GM21367 (cell line): ENCODE measurements around the gene ZFP62.

Experiments used
- ATAC-seq: cut with Tn5 transposase; IDR thresholded peaks from one replicate; pipeline ENCODE4 v1.9.1; 2021; ENCODE audit not compliant: unreplicated experiment

Gene ZFP62

GRCh38 chr5:180869587-180869986 lies 8.5 kb upstream of the ZFP62 start:
- no peak for ATAC-seq

DNA sequence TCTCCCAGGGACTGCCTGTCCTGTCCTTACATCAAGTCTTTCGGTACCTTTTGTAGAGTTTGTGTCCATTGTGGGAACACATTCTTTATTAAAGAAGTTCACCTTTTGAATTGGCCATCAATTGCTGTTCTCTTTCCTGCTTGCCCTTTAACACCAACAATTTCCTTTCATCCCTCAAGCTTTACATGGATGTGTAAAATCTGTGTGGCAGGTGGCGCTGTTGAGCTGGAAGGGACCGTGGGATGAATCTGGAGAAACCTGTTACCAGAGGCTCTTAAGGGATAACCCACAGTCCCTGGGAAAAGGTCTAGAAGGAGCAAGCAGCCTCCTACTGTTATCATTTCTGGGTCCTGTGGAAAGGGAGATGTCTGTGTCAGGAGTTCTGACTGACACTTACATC lies 7.9 kb upstream of the ZFP62 start:
- ATAC-seq, result no peak

- ATAC-seq, result no peak
Observed at GRCh38 chr5:180866985-180867384, 5.9 kb upstream of the ZFP62 start.

DNA sequence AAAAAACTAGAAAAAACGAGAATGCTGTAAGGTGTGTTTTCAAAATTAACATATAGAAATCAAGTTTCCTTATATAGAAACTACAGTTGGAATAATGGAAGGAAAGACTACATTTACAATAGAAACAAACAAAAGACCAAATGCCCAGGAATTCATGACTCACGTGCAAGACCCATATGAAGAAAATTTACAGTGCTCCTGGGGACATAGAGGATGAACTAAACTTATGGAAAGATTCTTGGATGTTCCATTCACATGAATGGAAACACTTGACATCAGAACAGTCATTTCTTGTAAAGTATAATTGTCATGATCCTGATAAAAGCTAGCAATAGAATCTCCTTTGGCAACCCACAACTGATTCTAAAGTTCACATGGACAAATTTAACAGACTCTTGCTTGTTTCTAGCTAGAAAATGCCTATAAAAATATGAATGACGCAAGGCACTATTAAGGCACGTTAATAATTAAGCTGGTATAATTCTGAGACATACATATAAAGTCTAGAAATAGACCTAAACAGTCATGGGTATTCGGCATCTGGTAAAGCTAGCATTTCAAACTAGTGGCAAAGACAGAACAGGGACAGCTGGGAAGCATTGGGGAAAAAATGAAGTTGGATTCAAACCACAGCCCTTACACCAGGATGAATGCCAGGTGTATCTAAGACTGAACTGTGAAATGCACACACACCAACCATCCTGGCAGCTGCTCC lies 5.1 kb upstream of the ZFP62 start:
- ATAC-seq, result no peak

DNA sequence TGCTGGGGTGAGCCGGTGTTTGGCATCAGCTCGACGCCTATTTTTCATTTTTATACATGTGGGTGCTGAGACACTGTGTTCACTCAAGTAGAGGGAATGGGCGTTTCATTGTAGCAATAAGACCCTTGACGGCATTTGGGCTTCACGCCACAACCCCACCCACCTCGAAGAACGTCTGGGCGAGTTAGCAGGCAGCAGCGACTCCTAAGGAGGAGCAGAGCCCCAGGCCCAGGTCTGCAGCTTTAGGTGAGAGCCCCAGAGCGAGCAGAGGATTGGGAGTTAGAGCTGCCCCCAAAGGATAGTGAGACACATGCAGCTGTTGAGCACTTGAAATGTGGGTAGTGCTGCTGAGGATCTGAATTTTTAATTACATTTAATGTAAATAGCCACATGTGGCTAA lies 1.6 kb upstream of the ZFP62 start:
- no peak for ATAC-seq

DNA sequence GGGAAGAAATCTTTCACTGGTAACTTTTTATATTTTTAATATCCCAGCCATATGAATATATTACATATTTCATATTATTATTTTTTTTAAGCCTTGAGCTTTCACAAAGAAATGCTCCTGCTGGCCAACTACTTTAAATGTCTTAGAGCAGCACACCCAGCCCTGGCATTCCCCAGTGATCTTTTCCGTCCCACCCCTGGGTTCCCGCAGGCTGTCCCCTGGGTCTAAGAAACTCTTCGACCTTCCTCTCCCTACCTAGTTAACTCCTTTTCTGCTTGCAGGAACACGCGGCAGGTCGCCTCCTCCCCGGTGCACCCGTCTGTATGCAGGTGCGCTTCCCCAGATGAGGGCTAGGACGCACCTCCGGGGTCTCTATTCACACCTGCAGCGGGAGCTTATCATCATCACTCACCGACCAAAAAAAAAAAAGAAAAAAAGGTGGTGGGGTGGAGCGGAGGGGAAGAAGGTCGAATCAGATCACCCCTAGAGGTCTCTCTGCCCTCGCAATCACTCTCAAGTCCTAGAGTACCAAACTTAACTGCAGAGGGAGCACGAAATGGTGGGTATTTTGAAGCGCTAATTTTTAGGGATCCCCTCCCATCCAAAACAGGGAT lies 696 bp downstream of the ZFP62 start:
- ATAC-seq, result peak; percentile 29

GRCh38 chr5:180858586-180858985 lies 2.5 kb downstream of the ZFP62 start:
- no peak for ATAC-seq

DNA sequence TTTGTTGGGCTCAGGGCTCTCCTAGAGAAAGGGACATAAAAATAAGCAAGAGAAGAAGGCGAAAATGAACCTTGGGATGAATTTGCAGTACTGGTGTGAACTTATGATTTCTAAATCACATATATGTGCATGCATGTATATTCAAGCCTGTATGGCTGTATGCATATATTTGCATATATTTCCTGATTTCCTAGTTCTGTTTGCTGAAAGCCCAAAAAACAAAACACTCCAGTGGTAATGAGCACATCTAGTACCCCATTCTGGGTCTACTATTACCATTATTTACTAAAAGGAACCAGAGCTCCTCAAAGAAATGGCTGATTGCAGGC lies 7.3 kb downstream of the ZFP62 start:
- ATAC-seq, result no peak

DNA sequence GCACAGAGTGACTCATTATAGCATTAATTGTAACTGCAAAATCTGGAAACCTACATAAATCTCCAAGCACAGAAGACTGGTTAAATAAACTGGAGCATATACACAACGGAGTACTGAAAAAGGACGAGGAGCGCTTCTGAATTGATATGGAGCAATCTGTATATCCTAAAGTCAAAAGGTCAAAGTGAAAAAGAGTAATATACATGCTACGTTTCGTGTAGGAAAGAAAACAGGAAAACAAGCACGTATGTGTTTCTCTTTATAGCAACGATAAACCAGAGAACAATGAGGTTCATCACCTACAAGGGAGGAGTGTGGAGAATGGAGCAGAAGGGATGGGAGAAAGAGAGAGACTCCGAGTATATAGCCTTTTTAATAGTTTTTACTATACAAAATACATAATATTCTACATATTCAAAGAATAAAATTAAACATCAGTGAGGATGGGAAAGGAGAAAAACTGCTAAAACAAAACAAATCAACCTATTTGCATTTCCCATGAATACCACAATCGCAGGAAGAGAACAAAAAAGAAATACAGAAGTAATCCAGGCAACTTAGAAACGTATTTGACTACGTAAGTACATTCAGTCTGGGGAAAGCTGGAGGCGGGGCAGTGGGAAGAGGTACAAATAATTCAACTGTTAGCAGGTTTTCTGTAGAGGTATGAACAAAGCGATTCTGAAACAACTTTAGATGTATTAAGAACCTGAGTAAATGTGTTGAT lies 7.8 kb downstream of the ZFP62 start:
- no peak for ATAC-seq

DNA sequence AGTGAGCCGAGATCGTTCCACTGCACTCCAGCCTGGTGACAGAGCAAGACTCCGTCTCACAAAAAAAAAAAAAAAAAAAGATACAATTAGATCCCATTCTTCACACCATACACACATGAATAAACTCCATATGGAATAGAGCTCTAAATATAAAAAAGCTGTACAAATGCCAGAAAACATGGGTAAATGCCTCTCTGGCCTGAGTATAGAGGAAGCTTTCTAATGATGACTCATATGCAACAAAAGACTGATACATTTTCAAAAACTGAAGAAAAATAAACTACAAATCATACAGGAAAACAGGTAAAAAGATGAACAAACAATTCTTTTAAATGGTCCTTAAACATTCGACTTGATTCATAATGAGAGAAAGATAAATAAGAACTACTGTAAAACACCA lies 8.6 kb downstream of the ZFP62 start:
- ATAC-seq, result no peak

- no peak for ATAC-seq
Observed at GRCh38 chr5:180850434-180851078, 10.5 kb downstream of the ZFP62 start.

DNA sequence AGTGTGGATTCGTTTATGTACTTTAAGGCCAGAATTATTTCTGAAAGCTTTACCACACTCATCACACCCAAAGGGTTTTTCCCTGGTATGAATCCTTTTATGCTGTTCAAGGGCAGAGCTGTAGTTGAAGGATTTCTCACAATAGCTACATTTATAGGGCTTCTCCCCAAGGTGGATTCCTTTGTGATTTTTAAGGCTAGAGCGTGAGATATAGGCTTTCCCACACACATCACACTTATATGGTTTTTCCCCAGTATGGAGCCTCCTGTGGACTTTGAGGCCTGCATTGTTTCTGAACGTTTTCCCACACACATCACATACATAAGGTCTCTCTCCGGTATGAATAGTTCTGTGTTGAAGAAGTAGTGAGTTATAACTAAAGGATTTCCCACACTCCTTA lies 11.2 kb downstream of the ZFP62 start:
- ATAC-seq, result no peak

- ATAC-seq, result no peak
Observed at GRCh38 chr5:180848878-180849277, 12.2 kb downstream of the ZFP62 start.

DNA sequence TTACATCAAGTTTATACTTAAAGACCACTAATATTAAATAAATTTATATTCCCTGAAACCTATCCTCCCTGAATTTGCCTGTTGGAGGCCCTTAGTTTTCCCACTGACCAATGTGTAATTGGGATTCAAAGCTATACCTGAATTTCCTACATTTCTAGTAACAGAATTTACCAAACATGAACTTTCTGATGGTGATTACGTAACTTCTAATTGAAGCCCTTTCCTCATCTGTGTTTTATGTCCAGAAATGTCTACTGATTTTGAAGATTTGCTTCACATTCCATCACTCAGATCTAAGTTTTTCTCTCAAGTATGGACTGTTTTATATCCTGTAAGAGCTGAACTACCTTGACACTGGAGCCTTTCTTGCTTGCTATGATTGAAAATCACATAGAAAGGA lies 12.8 kb downstream of the ZFP62 start:
- ATAC-seq, result no peak

DNA sequence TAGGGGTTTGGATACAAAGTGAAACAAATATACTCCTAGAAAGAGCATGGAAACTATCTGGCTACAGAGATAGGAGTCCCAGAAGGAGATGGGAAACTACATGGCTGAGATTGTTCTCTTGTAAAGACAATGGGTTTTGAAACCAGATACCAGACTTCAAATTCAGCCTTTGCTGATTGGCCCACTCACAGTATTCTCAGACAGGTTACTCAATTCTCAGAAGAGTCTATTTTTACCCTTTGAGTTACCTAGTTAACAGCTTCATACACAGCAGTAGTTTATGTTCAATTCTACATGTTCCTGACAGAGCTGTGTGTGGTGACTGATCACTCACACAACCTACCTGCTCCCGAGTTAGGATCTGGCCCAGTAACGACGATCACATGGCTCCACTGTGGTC lies 14.1 kb downstream of the ZFP62 start:
- no peak for ATAC-seq

GRCh38 chr5:180844858-180845257 lies 16.2 kb downstream of the ZFP62 start:
- ATAC-seq, result no peak

GRCh38 chr5:180844432-180844831 lies 16.6 kb downstream of the ZFP62 start:
- ATAC-seq, result no peak

DNA sequence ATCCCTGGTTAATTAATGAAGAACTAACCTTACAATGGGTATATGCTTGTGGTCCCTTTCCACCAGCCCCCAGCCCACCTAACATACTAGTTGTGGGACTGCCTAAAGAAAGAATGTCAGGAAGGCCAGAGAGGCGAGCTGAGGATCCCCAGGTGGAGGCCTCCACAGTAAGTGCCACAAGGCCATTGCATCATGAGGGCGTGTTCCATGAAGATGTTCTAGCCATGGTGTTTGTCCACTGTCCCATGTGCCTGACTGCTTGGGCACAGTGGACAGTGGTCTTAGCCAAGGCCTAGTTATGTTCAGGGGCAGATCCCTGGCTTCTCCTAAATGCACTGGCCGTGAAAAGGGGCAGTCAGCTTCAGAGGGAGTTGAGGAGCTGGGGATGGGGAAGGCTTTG lies 21.1 kb downstream of the ZFP62 start:
- no peak for ATAC-seq

GRCh38 chr5:180839227-180839626 lies 21.8 kb downstream of the ZFP62 start:
- ATAC-seq, result no peak

DNA sequence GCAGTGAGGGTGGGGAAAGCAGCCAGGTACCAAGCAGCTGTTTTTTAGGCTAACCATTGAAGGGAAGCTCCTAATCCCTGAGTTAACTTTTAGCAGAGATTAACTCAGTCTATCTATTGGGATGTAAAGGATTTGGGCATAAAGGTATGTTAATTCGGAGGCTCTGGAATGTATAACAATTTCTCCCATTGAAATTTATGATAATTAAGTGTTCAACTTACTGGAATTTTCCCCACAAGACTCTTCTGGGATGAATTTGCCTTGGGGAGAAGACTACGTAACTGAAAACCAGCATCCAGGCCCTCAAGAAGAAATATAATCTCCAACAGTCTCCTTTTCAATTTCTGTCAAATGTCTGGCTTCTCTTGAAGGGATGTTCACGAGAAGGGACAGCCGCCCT lies 23.6 kb downstream of the ZFP62 start:
- no peak for ATAC-seq

- ATAC-seq, result peak; percentile 52
Observed at GRCh38 chr5:180832638-180833068, 28.4 kb downstream of the ZFP62 start.
